SH-SY5Y (cell line): ENCODE measurements around the gene LHX4.

ENCODE experiments used
- GATA2 ChIP-seq: IDR thresholded peaks from 2 replicates; pipeline ENCODE4 v1.6.1; 2011; ENCODE audit warnings: mild to moderate bottlenecking, low read depth, low read length
- GATA3 ChIP-seq: IDR thresholded peaks from 2 replicates; pipeline ENCODE4 v1.6.1; 2011; ENCODE audit warnings: low read depth, mild to moderate bottlenecking, low read length, moderate library complexity

DNA sequence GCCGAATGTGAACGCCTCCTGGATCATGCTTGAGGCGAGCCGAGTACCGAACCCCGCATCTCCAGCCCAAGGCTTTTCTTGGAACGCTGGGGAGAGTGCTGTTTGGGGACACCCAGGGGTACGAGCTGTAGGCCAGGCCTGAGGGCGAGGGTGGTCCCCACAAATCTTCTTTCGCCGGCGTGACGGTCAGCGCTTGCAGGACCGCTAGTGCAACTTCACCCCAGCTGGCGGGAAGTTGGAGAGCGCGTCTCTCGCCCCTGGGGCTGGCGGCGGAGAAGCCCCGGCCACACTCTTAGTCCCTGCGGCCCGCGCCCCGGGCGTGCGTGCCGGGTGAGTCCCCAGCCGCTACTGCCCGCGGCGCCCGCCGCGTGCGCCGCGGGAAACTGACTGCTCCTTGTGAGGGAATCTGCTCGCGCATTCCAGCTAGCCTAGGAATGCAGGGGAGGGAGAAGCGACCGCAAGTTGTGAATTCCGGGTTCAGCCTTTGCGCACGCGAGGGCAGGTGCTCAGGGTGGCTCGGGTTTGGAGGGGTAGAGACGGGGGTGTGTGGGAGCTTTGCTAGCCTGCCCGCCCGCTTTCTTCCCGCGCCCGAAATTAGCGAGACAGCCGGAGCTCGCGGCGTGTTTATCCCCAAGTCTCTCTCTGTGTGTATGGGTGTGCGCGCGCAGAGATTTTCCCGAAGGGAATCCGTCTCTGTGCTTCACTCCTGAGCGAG lies 884 bp downstream of the LHX4 start:
- TF ChIP-seq GATA3 = no peak
- no peak for TF ChIP-seq GATA2
